Activated CD8-positive, alpha-beta memory T cell treated with anti-CD3 and anti-CD28 coated beads for 36 hours (primary cell): ENCODE results near the gene FAM227A. TPM values are rescaled to one million over a fixed set of nuclear protein-coding genes. Genes with fewer than 3 reads are reported as not detected.
"Not testable (repeated sequence)": the region's sequence is repeated elsewhere in the genome, so short reads cannot be mapped to it uniquely, and the experiment has no call there.

Experiments
- CTCF ChIA-PET: fragments of 350-600 bp; sonication (Branson Sonifier 250); formaldehyde crosslinking; loops from one replicate; lab custom pipeline; 2021; ENCODE audit warnings: antibody characterized with exemption; lab: Charles Lee
- POLR2A ChIA-PET: fragments of 350-600 bp; sonication (Branson Sonifier 250); formaldehyde crosslinking; loops from one replicate; lab custom pipeline; 2021; ENCODE audit warnings: antibody characterized with exemption; lab: Charles Lee
- total RNA-seq, 2 experiments: library from RNA; stranded (reverse); gene quantifications; one replicate each; pipeline ENCODE4 v1.2.3, GENCODE V29; 2021

FAM227A gene
- total RNA-seq, 2 experiments from 2014 or later = 0.40 TPM

GRCh38 chr22:38684895-38685294, 28.7 kb upstream of the FAM227A start:
- POLR2A ChIA-PET = no interaction called here
- CTCF ChIA-PET = interaction anchor here (0.7 kb wide), 1 partner anchor 196 kb away, joined by 4 read pairs; no protein-coding TSS in a partner anchor

GRCh38 chr22:38681582-38682335, 25.6 kb upstream of the FAM227A start, which contains the start of gene TOMM22:
Gene TOMM22, plus strand, starts transcription at chr22:38681957. Its CDS starts 22 bp downstream, at chr22:38681979.
- CTCF ChIA-PET = interaction anchor here (0.6 to 2.6 kb wide), 18 partner anchors 8 to 629 kb away, joined by 3 to 17 read pairs (median 4); partner anchors contain the start of genes CBY1 and FAM227A
- POLR2A ChIA-PET = interaction anchor here (0.6 to 2.3 kb wide), 7 partner anchors 10 to 111 kb away, joined by 3 to 9 read pairs (median 7); partner anchors contain the start of genes GTPBP1 and JOSD1

GRCh38 chr22:38675833-38676232, 19.6 kb upstream of the FAM227A start:
- ChIA-PET CTCF (no interaction called here), POLR2A (no interaction called here)

GRCh38 chr22:38674888-38675287, 18.7 kb upstream of the FAM227A start:
- POLR2A ChIA-PET = no interaction called here
- CTCF ChIA-PET = interaction anchor here (0.6 kb wide), 1 partner anchor 40 kb away, joined by 3 read pairs; no protein-coding TSS in a partner anchor

- POLR2A ChIA-PET = interaction anchor here (0.5 to 1.5 kb wide), 3 partner anchors 24 to 87 kb away, joined by 3 to 6 read pairs (median 4); partner anchors contain the start of genes DMC1 and TOMM22
- CTCF ChIA-PET = interaction anchor here (0.7 to 3.9 kb wide), 3 partner anchors 24 to 839 kb away, joined by 3 to 17 read pairs (median 3); partner anchors contain the start of gene TOMM22
Observed at GRCh38 chr22:38657045-38657909, 1.1 kb upstream of the FAM227A start.

GRCh38 chr22:38655519-38656255, 505 bp downstream of the FAM227A start:
- ChIA-PET CTCF (interaction anchor here (0.7 to 3.9 kb wide), 2 partner anchors 8 to 26 kb away, joined by 3 to 17 read pairs; partner anchors contain the start of gene TOMM22), POLR2A (no interaction called here)

GRCh38 chr22:38653741-38654140, 2.5 kb downstream of the FAM227A start:
- POLR2A ChIA-PET = no interaction called here
- CTCF ChIA-PET = no interaction called here

GRCh38 chr22:38652859-38653258, 3.3 kb downstream of the FAM227A start:
- ChIA-PET POLR2A (interaction anchor here (0.7 kb wide), 1 partner anchor 844 kb away, joined by 8 read pairs; no protein-coding TSS in a partner anchor), CTCF (interaction anchor here (0.6 to 0.7 kb wide), 2 partner anchors 31 to 469 kb away, joined by 3 to 4 read pairs; no protein-coding TSS in a partner anchor)

- ChIA-PET CTCF (interaction anchor here (0.9 kb wide), 1 partner anchor 8 kb away, joined by 4 read pairs; no protein-coding TSS in a partner anchor), POLR2A (interaction anchor here (0.6 kb wide), 1 partner anchor 185 kb away, joined by 3 read pairs; no protein-coding TSS in a partner anchor)
Observed at GRCh38 chr22:38649841-38650522, 6.2 kb downstream of the FAM227A start.

GRCh38 chr22:38645430-38645829, 10.8 kb downstream of the FAM227A start:
- ChIA-PET POLR2A (no interaction called here), CTCF (interaction anchor here (0.6 kb wide), 1 partner anchor 700 kb away, joined by 3 read pairs; no protein-coding TSS in a partner anchor)

GRCh38 chr22:38644245-38644644, 11.9 kb downstream of the FAM227A start:
- POLR2A ChIA-PET = not testable (repeated sequence)

GRCh38 chr22:38641476-38642040, 14.6 kb downstream of the FAM227A start:
- ChIA-PET POLR2A (no interaction called here), CTCF (interaction anchor here (0.7 kb wide), 1 partner anchor 9 kb away, joined by 4 read pairs; no protein-coding TSS in a partner anchor)

More at GRCh38 chr22:38644245-38644644, 11.9 kb downstream of the FAM227A start:
- CTCF ChIA-PET = not testable (repeated sequence)

GRCh38 chr22:38638728-38639127, 17.5 kb downstream of the FAM227A start:
- CTCF ChIA-PET = no interaction called here
- POLR2A ChIA-PET = no interaction called here

- POLR2A ChIA-PET = no interaction called here
- CTCF ChIA-PET = interaction anchor here (0.5 kb wide), 1 partner anchor 311 kb away, joined by 3 read pairs; no protein-coding TSS in a partner anchor
Observed at GRCh38 chr22:38638216-38638615, 18.0 kb downstream of the FAM227A start.

GRCh38 chr22:38632528-38632927, 23.7 kb downstream of the FAM227A start:
- ChIA-PET POLR2A (no interaction called here), CTCF (no interaction called here)

- ChIA-PET POLR2A (interaction anchor here (0.6 kb wide), 1 partner anchor 46 kb away, joined by 3 read pairs; no protein-coding TSS in a partner anchor), CTCF (no interaction called here)
Observed at GRCh38 chr22:38631724-38632123, 24.5 kb downstream of the FAM227A start.

- ChIA-PET CTCF (interaction anchor here (1.7 kb wide), 1 partner anchor 11 kb away, joined by 3 read pairs; no protein-coding TSS in a partner anchor), POLR2A (no interaction called here)
Observed at GRCh38 chr22:38629108-38629507, 27.1 kb downstream of the FAM227A start.
